NCI-H2196 (cell line): ENCODE measurements around the gene TP53AIP1.

Experiments used
- DNase-seq: peaks from one replicate; lab custom pipeline; 2025; ENCODE audit not compliant: unreplicated experiment; lab: John Stamatoyannopoulos, UW

Gene TP53AIP1

GRCh38 chr11:128891913-128892398 lies 50.7 kb downstream of the TP53AIP1 start:
- no peak for DNase-seq

- DNase-seq, result peak; percentile 32
These were observed 51.9 kb downstream of the TP53AIP1 start, which contains the start of gene KCNJ5 for GRCh38 chr11:128890543-128891368. TSS of gene KCNJ5 (plus strand) at chr11:128891356. CDS start at chr11:128911274, 19,918 bp downstream.

- DNase-seq, result no peak
These were observed 52.5 kb downstream of the TP53AIP1 start for GRCh38 chr11:128890216-128890542.

- no peak for DNase-seq
These were observed 52.9 kb downstream of the TP53AIP1 start for GRCh38 chr11:128889657-128890213.

GRCh38 chr11:128888034-128888985 lies 54.4 kb downstream of the TP53AIP1 start:
- no peak for DNase-seq

GRCh38 chr11:128886406-128887124 lies 56.1 kb downstream of the TP53AIP1 start:
- peak; percentile 29 for DNase-seq
